ENCODE data around the gene STOML1.

- TF ChIP-seq CTCF (IDR thresholded peaks at IDR 0.05) (no peak), POLR2A (IDR thresholded peaks at IDR 0.05) (no peak)
Measured at GRCh38 chr15:74013374-74013894, 21.3 kb upstream of the STOML1 start.
